Naive thymus-derived CD4-positive, alpha-beta T cell (primary cell): ENCODE data around the gene ADGRL3. TPM values are rescaled to one million over a fixed set of nuclear protein-coding genes. Genes with fewer than 3 reads are reported as not detected.

ENCODE experiments used
- ATAC-seq: fragments of 150-1000 bp; cut with Tn5 transposase; 2 replicates; pipeline ENCODE4 v1.10.0; 2021; ENCODE audit warnings: mild to moderate bottlenecking, moderate library complexity
- CTCF ChIA-PET: fragments of 350-600 bp; sonication (Branson Sonifier 250); formaldehyde crosslinking; loops from one replicate; lab custom pipeline; 2021; ENCODE audit warnings: antibody characterized with exemption; lab: Charles Lee
- POLR2A ChIA-PET: fragments of 350-600 bp; sonication (Branson Sonifier 250); formaldehyde crosslinking; loops from one replicate; lab custom pipeline; 2021; ENCODE audit warnings: antibody characterized with exemption, inconsistent platforms; lab: Charles Lee
- DNase-seq, 9 donors: peaks; one replicate each; pipeline versions ENCODE4 v3.0.0 to v3.0.0-alpha.2; 2020 to 2022; ENCODE audit warnings: mixed read lengths in 1 of 9
- H3K27ac ChIP-seq: one replicate; pipeline ENCODE4 v1.7.0; 2013; ENCODE audit warnings: mild to moderate bottlenecking, low read depth, low read length, moderate library complexity
- H3K27me3 ChIP-seq, 2 donors: one replicate each; pipeline ENCODE4 v1.7.0; 2013; ENCODE audit warnings: low read length in 2 of 2, mild to moderate bottlenecking in 2 of 2, moderate library complexity in 2 of 2; ENCODE audit not compliant: control insufficient read depth in 2 of 2, insufficient read depth in 2 of 2
- H3K36me3 ChIP-seq, 3 experiments: 1 replicate in 2 of 3; 2 replicates in 1 of 3; pipeline ENCODE4 v1.7.0; 2013; ENCODE audit warnings: low read length in 3 of 3, mild to moderate bottlenecking in 3 of 3, moderate library complexity in 1 of 3; ENCODE audit not compliant: insufficient read depth in 3 of 3, control insufficient read depth in 2 of 3
- H3K4me1 ChIP-seq, 2 donors: one replicate each; pipeline ENCODE4 v1.7.0; 2013; ENCODE audit warnings: low read length in 2 of 2, mild to moderate bottlenecking in 2 of 2, moderate library complexity in 1 of 2; ENCODE audit not compliant: control insufficient read depth in 2 of 2, insufficient read depth in 2 of 2
- H3K4me3 ChIP-seq: 2 replicates; pipeline ENCODE4 v1.7.0; 2013; ENCODE audit warnings: mild to moderate bottlenecking, low read length
- H3K9me3 ChIP-seq, 3 experiments: 1 replicate in 2 of 3; 2 replicates in 1 of 3; pipeline ENCODE4 v1.7.0; 2013; ENCODE audit warnings: low read length in 3 of 3; ENCODE audit not compliant: control insufficient read depth in 2 of 3
- H3K27ac Mint-ChIP-seq, 9 donors: one replicate each; pipeline ENCODE4 v1.8.0; 2020 to 2022; ENCODE audit warnings: mixed read lengths in 9 of 9, mild to moderate bottlenecking in 8 of 9, moderate library complexity in 5 of 9, inconsistent platforms in 2 of 9
- H3K27me3 Mint-ChIP-seq, 5 donors: one replicate each; pipeline ENCODE4 v1.8.0; 2021 to 2022; ENCODE audit warnings: mixed read lengths in 5 of 5, mild to moderate bottlenecking in 1 of 5
- H3K36me3 Mint-ChIP-seq, 5 donors: one replicate each; pipeline ENCODE4 v1.8.0; 2020 to 2022; ENCODE audit warnings: mixed read lengths in 5 of 5, mild to moderate bottlenecking in 3 of 5, inconsistent platforms in 1 of 5
- H3K4me1 Mint-ChIP-seq, 7 donors: one replicate each; pipeline ENCODE4 v1.8.0; 2020 to 2022; ENCODE audit warnings: mixed read lengths in 7 of 7, mild to moderate bottlenecking in 3 of 7, inconsistent platforms in 1 of 7
- H3K4me3 Mint-ChIP-seq, 10 donors: one replicate each; pipeline ENCODE4 v1.8.0; 2020 to 2022; ENCODE audit warnings: mild to moderate bottlenecking in 10 of 10, mixed read lengths in 10 of 10, moderate library complexity in 6 of 10, inconsistent platforms in 2 of 10
- H3K9me3 Mint-ChIP-seq, 11 donors: one replicate each; pipeline ENCODE4 v1.8.0; 2020 to 2022; ENCODE audit warnings: mixed read lengths in 11 of 11, mild to moderate bottlenecking in 4 of 11, inconsistent platforms in 1 of 11, moderate library complexity in 1 of 11
- intact Hi-C, 2 donors: fragments of 100-400 bp; cut with micrococcal nuclease; formaldehyde crosslinking; loops; one replicate each; pipeline ENCODE4 v1.15.1; 2023
- polyA plus RNA-seq, 2 donors: library from polyadenylated mRNA; unstranded; fragments of 300-500 nt; fragmentation: Illumina TruSeq; gene quantifications; one replicate each; pipeline ENCODE4 v1.2.3, GENCODE V29; 2021
- total RNA-seq, 6 experiments: library from RNA in 5 of 6; stranded (reverse) in 5 of 6; gene quantifications; 1 replicate in 5 of 6; 2 replicates in 1 of 6; pipeline ENCODE4 v1.2.3 and lab custom pipeline; 2021 to 2026

Gene ADGRL3
- total and polyA plus RNA-seq, 7 experiments from 2014 or later = not detected

GRCh38 chr4:61231421-61231820 lies 31.3 kb downstream of the ADGRL3 start:
- H3K9me3 ChIP-seq = no peaks in the 10 kb centered on the region
- no peak overlapping the region for H3K4me3 Mint-ChIP-seq
- no peak for DNase-seq
- POLR2A ChIA-PET = no interaction called here
- H3K27ac Mint-ChIP-seq = no peak overlapping the region
- ATAC-seq = no peak
- H3K27me3 ChIP-seq = no peaks in the 10 kb centered on the region
- no peaks in the 10 kb centered on the region for H3K4me1 Mint-ChIP-seq
- CTCF ChIA-PET = no interaction called here
- peaks cover 0 to 17% (median 5%) of the 10 kb centered on the region in 11 donors for H3K9me3 Mint-ChIP-seq
- no peak overlapping the region for H3K27ac ChIP-seq
- intact Hi-C loops = no loop called here
- no peak overlapping the region for H3K4me3 ChIP-seq
- H3K27me3 Mint-ChIP-seq = no peaks in the 10 kb centered on the region
- H3K36me3 ChIP-seq = no peaks in the 10 kb centered on the region
- no peaks in the 10 kb centered on the region for H3K36me3 Mint-ChIP-seq
- no peaks in the 10 kb centered on the region for H3K4me1 ChIP-seq

GRCh38 chr4:61239250-61239649 lies 39.1 kb downstream of the ADGRL3 start:
- ATAC-seq (no peak), DNase-seq (no peak)
- no peak overlapping the region for H3K4me3 ChIP-seq
- Mint-ChIP-seq H3K27me3 (no peaks in the 10 kb centered on the region), H3K27ac (no peak overlapping the region), H3K4me3 (no peak overlapping the region), H3K36me3 (no peaks in the 10 kb centered on the region), H3K9me3 (peaks cover 0 to 11% (median 0%) of the 10 kb centered on the region in 11 donors), H3K4me1 (no peaks in the 10 kb centered on the region)
- ChIA-PET POLR2A (no interaction called here), CTCF (no interaction called here)
- intact Hi-C loops = no loop called here
- no peaks in the 10 kb centered on the region for H3K27me3 ChIP-seq
- H3K4me1 ChIP-seq = no peaks in the 10 kb centered on the region
- no peaks in the 10 kb centered on the region for H3K36me3 ChIP-seq
- no peak overlapping the region for H3K27ac ChIP-seq
- no peaks in the 10 kb centered on the region for H3K9me3 ChIP-seq

GRCh38 chr4:61243962-61244361 lies 43.8 kb downstream of the ADGRL3 start:
- no peak overlapping the region for H3K4me3 ChIP-seq
- H3K4me1 ChIP-seq = no peaks in the 10 kb centered on the region
- no peak overlapping the region for H3K27ac ChIP-seq
- H3K36me3 ChIP-seq = no peaks in the 10 kb centered on the region
- ATAC-seq (no peak), DNase-seq (no peak)
- H3K9me3 ChIP-seq = no peaks in the 10 kb centered on the region
- no peaks in the 10 kb centered on the region for H3K36me3 Mint-ChIP-seq
- no peak overlapping the region for H3K27ac Mint-ChIP-seq
- CTCF ChIA-PET = no interaction called here
- H3K4me3 Mint-ChIP-seq = no peak overlapping the region
- peaks cover 0 to 13% (median 0%) of the 10 kb centered on the region in 11 donors for H3K9me3 Mint-ChIP-seq
- POLR2A ChIA-PET = no interaction called here
- H3K4me1 Mint-ChIP-seq = no peaks in the 10 kb centered on the region
- intact Hi-C loops = no loop called here
- no peaks in the 10 kb centered on the region for H3K27me3 Mint-ChIP-seq
- H3K27me3 ChIP-seq = no peaks in the 10 kb centered on the region

GRCh38 chr4:61245069-61245714 lies 45.1 kb downstream of the ADGRL3 start:
- intact Hi-C loops = no loop called here
- H3K9me3 Mint-ChIP-seq = peaks cover 0 to 20% (median 0%) of the 10 kb centered on the region in 11 donors
- H3K27me3 Mint-ChIP-seq = no peaks in the 10 kb centered on the region
- Histone ChIP-seq H3K9me3 (no peaks in the 10 kb centered on the region), H3K36me3 (no peaks in the 10 kb centered on the region), H3K27ac (no peak overlapping the region), H3K4me1 (no peaks in the 10 kb centered on the region), H3K4me3 (no peak overlapping the region), H3K27me3 (no peaks in the 10 kb centered on the region)
- no peaks in the 10 kb centered on the region for H3K4me1 Mint-ChIP-seq
- no peaks in the 10 kb centered on the region for H3K36me3 Mint-ChIP-seq
- H3K4me3 Mint-ChIP-seq = no peak overlapping the region
- CTCF ChIA-PET = no interaction called here
- POLR2A ChIA-PET = no interaction called here
- no peak overlapping the region for H3K27ac Mint-ChIP-seq
- ATAC-seq = no peak
- no peak for DNase-seq

GRCh38 chr4:61246034-61246433 lies 45.9 kb downstream of the ADGRL3 start:
- no peaks in the 10 kb centered on the region for H3K36me3 Mint-ChIP-seq
- POLR2A ChIA-PET = no interaction called here
- Histone ChIP-seq H3K36me3 (no peaks in the 10 kb centered on the region), H3K27me3 (no peaks in the 10 kb centered on the region), H3K4me1 (no peaks in the 10 kb centered on the region), H3K9me3 (no peaks in the 10 kb centered on the region), H3K27ac (no peak overlapping the region), H3K4me3 (no peak overlapping the region)
- ATAC-seq (no peak), DNase-seq (no peak)
- CTCF ChIA-PET = no interaction called here
- intact Hi-C loops = no loop called here
- H3K4me3 Mint-ChIP-seq = no peak overlapping the region
- no peaks in the 10 kb centered on the region for H3K4me1 Mint-ChIP-seq
- peaks cover 0 to 22% (median 0%) of the 10 kb centered on the region in 11 donors for H3K9me3 Mint-ChIP-seq
- H3K27me3 Mint-ChIP-seq = no peaks in the 10 kb centered on the region
- no peak overlapping the region for H3K27ac Mint-ChIP-seq

GRCh38 chr4:61248705-61249104 lies 48.6 kb downstream of the ADGRL3 start:
- ChIA-PET POLR2A (no interaction called here), CTCF (interaction anchor here (0.6 kb wide), 1 partner anchor 97 kb away, joined by 3 read pairs; no protein-coding TSS in a partner anchor)
- intact Hi-C loops = no loop called here
- no peak for ATAC-seq
- H3K4me3 ChIP-seq = no peak overlapping the region
- Mint-ChIP-seq H3K27me3 (no peaks in the 10 kb centered on the region), H3K4me3 (no peak overlapping the region), H3K4me1 (no peaks in the 10 kb centered on the region), H3K27ac (no peak overlapping the region), H3K36me3 (no peaks in the 10 kb centered on the region), H3K9me3 (peaks cover 0 to 18% (median 0%) of the 10 kb centered on the region in 11 donors)
- H3K36me3 ChIP-seq = no peaks in the 10 kb centered on the region
- no peaks in the 10 kb centered on the region for H3K9me3 ChIP-seq
- no peaks in the 10 kb centered on the region for H3K27me3 ChIP-seq
- H3K27ac ChIP-seq = no peak overlapping the region
- DNase-seq = no peak
- no peaks in the 10 kb centered on the region for H3K4me1 ChIP-seq

GRCh38 chr4:61251129-61251528 lies 51.0 kb downstream of the ADGRL3 start:
- H3K4me3 Mint-ChIP-seq = no peak overlapping the region
- Histone ChIP-seq H3K27ac (no peak overlapping the region), H3K27me3 (no peaks in the 10 kb centered on the region), H3K4me1 (no peaks in the 10 kb centered on the region), H3K36me3 (no peaks in the 10 kb centered on the region), H3K4me3 (no peak overlapping the region), H3K9me3 (no peaks in the 10 kb centered on the region)
- POLR2A ChIA-PET = no interaction called here
- no peaks in the 10 kb centered on the region for H3K36me3 Mint-ChIP-seq
- CTCF ChIA-PET = no interaction called here
- peaks cover 0 to 10% (median 2%) of the 10 kb centered on the region in 11 donors for H3K9me3 Mint-ChIP-seq
- H3K27me3 Mint-ChIP-seq = no peaks in the 10 kb centered on the region
- no peak for DNase-seq
- no peak for ATAC-seq
- H3K4me1 Mint-ChIP-seq = no peaks in the 10 kb centered on the region
- intact Hi-C loops = no loop called here
- no peak overlapping the region for H3K27ac Mint-ChIP-seq
